Activated B cell treated with CpG ODN at 0.5 μM for 24 hours (primary cell): ENCODE data around the gene YPEL4. TPM values are rescaled to one million over a fixed set of nuclear protein-coding genes. Genes with fewer than 3 reads are reported as not detected.
"Not testable (repeated sequence)": the region's sequence is repeated elsewhere in the genome, so short reads cannot be mapped to it uniquely, and the experiment has no call there.

Experiments used
- ATAC-seq: fragments of 200-7000 bp; cut with Tn5 transposase; one replicate; pipeline ENCODE4 v1.10.0; 2021; ENCODE audit warnings: low read depth, mild to moderate bottlenecking, moderate library complexity
- CTCF ChIA-PET: fragments of 350-600 bp; sonication (Branson Sonifier 250); formaldehyde crosslinking; loops from one replicate; lab custom pipeline; 2021; ENCODE audit warnings: antibody characterized with exemption; lab: Charles Lee
- POLR2A ChIA-PET: fragments of 350-600 bp; sonication (Branson Sonifier 250); formaldehyde crosslinking; loops from one replicate; lab custom pipeline; 2021; ENCODE audit warnings: antibody characterized with exemption; lab: Charles Lee
- DNase-seq: peaks from one replicate; pipeline ENCODE4 v3.0.0; 2022
- H3K27ac Mint-ChIP-seq: one replicate; pipeline ENCODE4 v1.8.0; 2020; ENCODE audit warnings: mixed read lengths
- H3K27me3 Mint-ChIP-seq: one replicate; pipeline ENCODE4 v1.8.0; 2021; ENCODE audit warnings: mixed read lengths
- H3K36me3 Mint-ChIP-seq: one replicate; pipeline ENCODE4 v1.8.0; 2021; ENCODE audit warnings: low read depth, mixed read lengths
- H3K4me1 Mint-ChIP-seq: one replicate; pipeline ENCODE4 v1.8.0; 2021; ENCODE audit warnings: mixed read lengths
- H3K4me3 Mint-ChIP-seq: one replicate; pipeline ENCODE4 v1.8.0; 2020; ENCODE audit warnings: mild to moderate bottlenecking, mixed read lengths
- H3K9me3 Mint-ChIP-seq: one replicate; pipeline ENCODE4 v1.8.0; 2020; ENCODE audit warnings: mixed read lengths
- intact Hi-C: fragments of 100-400 bp; cut with micrococcal nuclease; formaldehyde crosslinking; loops from one replicate; pipeline ENCODE4 v1.15.1; 2024
- total RNA-seq: library from RNA; stranded (reverse); gene quantifications from 2 replicates; pipeline ENCODE4 v1.2.3, GENCODE V29; 2022
- TF ChIP-seq, protein P1 (sequence below): fragments of 200-600 bp; IDR thresholded peaks from one replicate; pipeline ENCODE4 v1.8.0; 2022; ENCODE audit warnings: antibody characterized with exemption, mild to moderate bottlenecking

Gene YPEL4
- total RNA-seq, 1 donor from 2014 or later = not detected

DNA sequence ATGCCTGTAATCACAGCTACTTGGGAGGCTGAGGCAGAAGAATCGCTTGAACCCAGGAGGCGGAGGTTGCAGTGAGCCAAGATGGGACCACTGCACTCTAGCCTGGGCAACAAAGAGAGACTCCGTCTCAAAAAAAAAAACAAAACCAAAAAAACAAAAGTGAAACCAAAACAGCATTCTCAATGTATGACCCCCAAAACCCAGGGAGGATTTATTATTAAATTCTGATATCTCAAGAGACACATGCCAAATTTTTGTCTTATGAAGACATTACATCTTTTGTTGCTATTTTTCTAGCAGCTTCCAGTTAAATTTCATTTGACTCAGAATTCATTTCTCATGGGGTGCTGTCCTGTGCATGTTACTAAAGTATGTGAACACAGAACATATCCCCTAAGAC lies 3.0 kb upstream of the YPEL4 start:
- no peak overlapping the region for H3K27ac Mint-ChIP-seq
- TF ChIP-seq, protein P1, sequence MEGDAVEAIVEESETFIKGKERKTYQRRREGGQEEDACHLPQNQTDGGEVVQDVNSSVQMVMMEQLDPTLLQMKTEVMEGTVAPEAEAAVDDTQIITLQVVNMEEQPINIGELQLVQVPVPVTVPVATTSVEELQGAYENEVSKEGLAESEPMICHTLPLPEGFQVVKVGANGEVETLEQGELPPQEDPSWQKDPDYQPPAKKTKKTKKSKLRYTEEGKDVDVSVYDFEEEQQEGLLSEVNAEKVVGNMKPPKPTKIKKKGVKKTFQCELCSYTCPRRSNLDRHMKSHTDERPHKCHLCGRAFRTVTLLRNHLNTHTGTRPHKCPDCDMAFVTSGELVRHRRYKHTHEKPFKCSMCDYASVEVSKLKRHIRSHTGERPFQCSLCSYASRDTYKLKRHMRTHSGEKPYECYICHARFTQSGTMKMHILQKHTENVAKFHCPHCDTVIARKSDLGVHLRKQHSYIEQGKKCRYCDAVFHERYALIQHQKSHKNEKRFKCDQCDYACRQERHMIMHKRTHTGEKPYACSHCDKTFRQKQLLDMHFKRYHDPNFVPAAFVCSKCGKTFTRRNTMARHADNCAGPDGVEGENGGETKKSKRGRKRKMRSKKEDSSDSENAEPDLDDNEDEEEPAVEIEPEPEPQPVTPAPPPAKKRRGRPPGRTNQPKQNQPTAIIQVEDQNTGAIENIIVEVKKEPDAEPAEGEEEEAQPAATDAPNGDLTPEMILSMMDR = no peak
- peaks cover 32% of the 10 kb centered on the region for H3K4me1 Mint-ChIP-seq
- peaks cover 34% of the 10 kb centered on the region for H3K27me3 Mint-ChIP-seq
- H3K36me3 Mint-ChIP-seq = peaks cover 4% of the 10 kb centered on the region
- H3K4me3 Mint-ChIP-seq = peak overlapping the region; percentile 28
- ATAC-seq (no peak), DNase-seq (no peak)
- ChIA-PET CTCF (no interaction called here), POLR2A (interaction anchor here (0.9 kb wide), 1 partner anchor 317 kb away, joined by 3 read pairs; the partner anchor contains the start of gene SSRP1)
- intact Hi-C loops = no loop called here
- no peaks in the 10 kb centered on the region for H3K9me3 Mint-ChIP-seq

DNA sequence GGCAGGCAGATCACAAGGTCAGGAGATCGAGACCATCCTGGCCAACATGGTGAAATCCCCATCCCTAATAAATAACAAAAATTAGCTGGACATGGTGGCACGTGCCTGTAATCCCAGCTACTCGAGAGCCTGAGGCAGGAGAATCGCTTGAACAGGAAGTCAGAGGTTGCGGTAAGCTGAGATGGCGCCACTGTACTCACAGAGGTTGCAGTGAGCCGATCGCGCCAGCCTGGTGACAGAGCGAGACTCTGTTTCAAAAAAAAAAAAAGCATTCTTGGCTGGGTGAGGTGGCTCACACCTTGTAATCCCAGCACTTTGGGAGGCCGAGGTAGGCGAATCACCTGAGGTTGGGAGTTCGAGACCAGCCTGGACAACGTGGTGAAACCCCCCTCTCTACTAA lies 2.5 kb upstream of the YPEL4 start:
- ATAC-seq, H3K27ac Mint-ChIP-seq, H3K36me3 Mint-ChIP-seq, intact Hi-C loops, DNase-seq, H3K9me3 Mint-ChIP-seq: not testable (repeated sequence)
- H3K27me3 Mint-ChIP-seq = peaks cover 38% of the 10 kb centered on the region
- POLR2A ChIA-PET = interaction anchor here (0.9 kb wide), 1 partner anchor 316 kb away, joined by 3 read pairs; the partner anchor contains the start of gene SSRP1
- peak overlapping the region; percentile 28 for H3K4me3 Mint-ChIP-seq
- CTCF ChIA-PET = interaction anchor here (1.0 kb wide), 2 partner anchors 84 to 194 kb away, joined by 4 read pairs; partner anchors contain the start of gene UBE2L6
- H3K4me1 Mint-ChIP-seq = peaks cover 33% of the 10 kb centered on the region

DNA sequence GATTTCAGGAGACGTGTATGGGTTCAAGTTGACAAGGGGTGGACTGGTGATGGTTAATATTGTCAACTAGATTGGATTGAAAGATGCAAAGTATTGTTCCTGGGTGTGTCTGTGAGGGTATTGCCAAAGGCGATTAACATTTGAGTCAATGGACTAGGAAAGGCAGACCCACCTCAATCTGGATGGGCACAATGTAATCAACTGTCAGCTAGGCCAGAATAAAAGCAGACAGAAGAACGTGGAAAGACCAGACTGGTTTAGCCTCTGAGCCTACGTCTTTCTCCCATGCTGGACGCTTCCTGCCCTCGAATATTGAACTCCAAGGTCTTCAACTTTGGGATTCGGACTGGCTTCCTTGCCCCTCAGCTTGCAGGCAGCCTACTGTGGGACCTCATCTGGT lies 1.7 kb upstream of the YPEL4 start:
- ChIA-PET CTCF (interaction anchor here (1.0 kb wide), 2 partner anchors 83 to 193 kb away, joined by 4 read pairs; partner anchors contain the start of gene UBE2L6), POLR2A (no interaction called here)
- Mint-ChIP-seq H3K9me3 (no peaks in the 10 kb centered on the region), H3K36me3 (no peaks in the 10 kb centered on the region), H3K27ac (no peak overlapping the region), H3K4me1 (peaks cover 36% of the 10 kb centered on the region), H3K4me3 (no peak overlapping the region), H3K27me3 (peaks cover 46% of the 10 kb centered on the region)
- TF ChIP-seq, protein P1 = no peak
- intact Hi-C loops = no loop called here
- ATAC-seq (no peak), DNase-seq (no peak)

DNA sequence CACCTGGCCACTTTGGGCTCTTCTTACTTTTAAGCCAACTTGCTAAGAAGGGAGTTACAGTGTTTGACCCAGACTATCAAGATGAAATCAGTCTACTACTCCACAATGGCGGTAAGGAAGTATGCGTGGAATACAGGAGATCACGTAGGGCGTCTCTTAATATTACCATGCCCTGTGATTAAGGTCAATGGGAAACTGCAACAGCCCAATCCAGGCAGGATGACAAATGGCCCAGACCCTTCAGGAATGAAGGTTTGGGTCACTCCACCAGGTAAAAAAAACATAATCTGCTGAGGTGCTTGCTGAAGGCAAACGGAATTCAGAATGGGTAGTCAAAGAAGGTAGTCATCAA lies 1.0 kb upstream of the YPEL4 start:
- ATAC-seq (no peak), DNase-seq (no peak)
- TF ChIP-seq, protein P1 = no peak
- Mint-ChIP-seq H3K27me3 (peaks cover 53% of the 10 kb centered on the region), H3K4me3 (no peak overlapping the region), H3K36me3 (no peaks in the 10 kb centered on the region), H3K27ac (no peak overlapping the region), H3K9me3 (no peaks in the 10 kb centered on the region), H3K4me1 (peaks cover 37% of the 10 kb centered on the region)
- POLR2A ChIA-PET = no interaction called here
- intact Hi-C loops = no loop called here
- CTCF ChIA-PET = no interaction called here

DNA sequence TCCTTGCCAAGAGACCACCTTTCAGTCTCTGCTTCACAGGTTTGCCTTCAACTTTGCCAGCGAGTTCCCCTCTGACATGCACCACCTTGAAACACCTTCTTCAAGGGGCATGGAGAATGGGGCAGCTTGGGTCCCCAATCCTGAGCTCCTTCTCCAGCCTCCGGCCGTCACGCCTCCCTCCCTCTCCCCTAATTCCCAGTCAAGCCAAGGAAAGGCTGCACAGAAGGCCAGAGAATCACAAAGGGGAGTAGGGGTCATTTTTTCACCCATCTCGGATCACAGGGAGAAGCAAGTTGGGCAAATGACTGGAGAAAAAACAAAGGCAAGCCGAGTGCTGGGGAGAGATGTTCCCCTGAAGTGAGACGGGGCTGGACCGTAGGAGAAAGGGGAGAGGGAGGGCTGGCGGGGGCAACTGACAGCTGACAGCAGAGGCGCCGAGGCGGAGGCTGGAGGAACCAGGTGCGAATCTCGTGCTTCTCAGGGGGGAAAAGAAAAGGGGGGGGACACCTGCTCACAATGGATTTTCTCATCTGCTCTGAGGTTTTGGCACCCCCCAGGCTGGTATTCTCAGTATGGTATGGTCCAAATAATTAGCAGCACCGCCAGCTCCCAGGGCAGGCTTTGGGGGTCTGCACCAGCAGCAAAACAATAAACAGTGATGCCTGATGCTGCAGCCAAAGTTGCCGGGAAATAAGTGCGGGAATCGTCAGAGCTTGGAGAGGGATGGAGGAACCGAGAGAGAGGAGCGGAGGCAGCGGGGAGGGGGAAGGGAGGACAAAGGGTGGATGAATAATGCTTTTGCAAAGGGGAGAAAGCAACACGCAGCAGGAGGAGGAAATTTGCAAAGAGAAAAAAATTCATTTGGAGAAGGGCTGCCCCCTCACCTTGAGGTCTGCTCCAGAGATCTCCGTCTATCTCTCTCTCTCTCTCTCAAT lies 644 bp downstream of the YPEL4 start:
- DNase-seq (no peak), ATAC-seq (no peak)
- Mint-ChIP-seq H3K4me3 (peak overlapping the region; percentile 39), H3K27me3 (peaks cover 64% of the 10 kb centered on the region), H3K4me1 (peaks cover 37% of the 10 kb centered on the region), H3K27ac (no peak overlapping the region), H3K9me3 (no peaks in the 10 kb centered on the region), H3K36me3 (no peaks in the 10 kb centered on the region)
- intact Hi-C loops = no loop called here
- TF ChIP-seq, protein P1 = no peak
- CTCF ChIA-PET = interaction anchor here (1.0 to 1.4 kb wide), 3 partner anchors 10 to 303 kb away, joined by 3 to 4 read pairs (median 4); no protein-coding TSS in a partner anchor
- POLR2A ChIA-PET = interaction anchor here (0.6 kb wide), 2 partner anchors 125 to 171 kb away, joined by 3 read pairs; no protein-coding TSS in a partner anchor
